ENCODE data around the gene CRISP2.

GRCh38 chr6:49653942-49654341 is 59.4 kb downstream of the CRISP2 start:
- no peak for TF ChIP-seq CTCF (IDR thresholded peaks at IDR 0.05)
- TF ChIP-seq POLR2AphosphoS5 (IDR thresholded peaks at IDR 0.05): no peak
- no peak for TF ChIP-seq POLR2A (IDR thresholded peaks at IDR 0.05)

Data from breast epithelium (tissue), 3 donors.